Stimulated activated CD8-positive, alpha-beta memory T cell treated with anti-CD3 and anti-CD28 coated beads, Interleukin-12 subunit alpha, Interleukin-12 subunit beta, amount 100 ng/mL, for 1 hour (primary cell): ENCODE measurements around the gene GPR37.

Experiments used
- DNase-seq: peaks from one replicate; pipeline ENCODE4 v3.0.0-alpha.2; 2020; ENCODE audit warnings: low read depth

The GPR37 gene

GRCh38 chr7:124780608-124781007 lies 15.0 kb upstream of the GPR37 start:
- no peak for DNase-seq

GRCh38 chr7:124780056-124780455 lies 14.5 kb upstream of the GPR37 start:
- DNase-seq, result no peak

GRCh38 chr7:124779620-124780019 lies 14.0 kb upstream of the GPR37 start:
- no peak for DNase-seq

- DNase-seq, result no peak
Observed at GRCh38 chr7:124779194-124779593, 13.6 kb upstream of the GPR37 start.

GRCh38 chr7:124777268-124777667 lies 11.7 kb upstream of the GPR37 start:
- DNase-seq, result no peak

GRCh38 chr7:124776153-124776552 lies 10.6 kb upstream of the GPR37 start:
- DNase-seq, result no peak

GRCh38 chr7:124775422-124775821 lies 9.8 kb upstream of the GPR37 start:
- DNase-seq, result no peak

- DNase-seq, result no peak
Observed at GRCh38 chr7:124773938-124774337, 8.3 kb upstream of the GPR37 start.

GRCh38 chr7:124773339-124773738 lies 7.7 kb upstream of the GPR37 start:
- no peak for DNase-seq

GRCh38 chr7:124769136-124769535 lies 3.5 kb upstream of the GPR37 start:
- DNase-seq, result no peak

- no peak for DNase-seq
Observed at GRCh38 chr7:124768525-124768924, 2.9 kb upstream of the GPR37 start.

- no peak for DNase-seq
Observed at GRCh38 chr7:124764847-124765400, 668 bp downstream of the GPR37 start.

GRCh38 chr7:124764051-124764846 lies 1.3 kb downstream of the GPR37 start:
- no peak for DNase-seq

- no peak for DNase-seq
Observed at GRCh38 chr7:124762611-124763143, 2.9 kb downstream of the GPR37 start.

GRCh38 chr7:124761164-124761715 lies 4.4 kb downstream of the GPR37 start:
- DNase-seq, result no peak

- DNase-seq, result no peak
Observed at GRCh38 chr7:124758327-124758726, 7.3 kb downstream of the GPR37 start.

- no peak for DNase-seq
Observed at GRCh38 chr7:124754576-124755268, 10.9 kb downstream of the GPR37 start.

- no peak for DNase-seq
Observed at GRCh38 chr7:124752310-124752709, 13.3 kb downstream of the GPR37 start.

GRCh38 chr7:124751027-124751426 lies 14.6 kb downstream of the GPR37 start:
- DNase-seq, result no peak

- DNase-seq, result no peak
Observed at GRCh38 chr7:124747072-124747471, 18.5 kb downstream of the GPR37 start.

GRCh38 chr7:124738639-124739038 lies 27.0 kb downstream of the GPR37 start:
- no peak for DNase-seq

- no peak for DNase-seq
Observed at GRCh38 chr7:124737760-124738300, 27.8 kb downstream of the GPR37 start.
